Measurements from ENCODE around the gene ADAMTSL3.
"Not testable (repeated sequence)": the region's sequence is repeated elsewhere in the genome, so short reads cannot be mapped to it uniquely, and the experiment has no call there.

Gene ADAMTSL3

DNA sequence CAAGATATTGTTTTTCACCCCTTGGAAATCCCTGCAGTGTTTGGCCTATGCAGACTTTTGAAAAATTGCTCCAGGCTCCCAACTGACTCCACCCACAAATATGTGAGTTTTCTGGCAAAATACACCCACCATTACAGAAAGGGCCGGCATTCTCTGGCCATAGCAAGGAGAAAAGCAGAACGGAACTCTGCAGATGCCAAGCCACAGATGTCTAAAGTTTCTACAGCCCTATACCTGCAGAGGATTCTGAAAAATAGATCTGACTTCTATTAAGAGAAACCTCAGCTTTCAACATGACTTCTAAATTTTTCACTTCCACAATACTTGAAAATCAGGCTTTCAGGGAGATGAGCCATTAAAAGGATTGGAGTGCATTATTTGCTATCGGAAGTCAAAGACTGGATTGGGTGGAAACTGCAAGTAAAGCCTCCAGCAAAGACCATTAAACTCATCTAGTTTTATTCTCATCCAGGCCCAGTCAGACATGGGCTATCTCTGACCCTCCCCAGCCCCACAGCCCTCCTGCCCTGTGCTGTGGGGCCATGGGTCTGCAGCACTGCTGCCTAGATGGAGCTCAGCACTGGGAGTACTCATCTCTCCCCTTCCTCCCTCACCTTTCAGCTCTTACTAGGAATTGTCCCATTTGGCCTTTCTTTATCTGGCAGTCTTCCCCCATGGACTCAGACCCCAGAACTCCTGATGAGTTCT, 338.6 kb downstream of the ADAMTSL3 start:
- DNase-seq = no peak

DNA sequence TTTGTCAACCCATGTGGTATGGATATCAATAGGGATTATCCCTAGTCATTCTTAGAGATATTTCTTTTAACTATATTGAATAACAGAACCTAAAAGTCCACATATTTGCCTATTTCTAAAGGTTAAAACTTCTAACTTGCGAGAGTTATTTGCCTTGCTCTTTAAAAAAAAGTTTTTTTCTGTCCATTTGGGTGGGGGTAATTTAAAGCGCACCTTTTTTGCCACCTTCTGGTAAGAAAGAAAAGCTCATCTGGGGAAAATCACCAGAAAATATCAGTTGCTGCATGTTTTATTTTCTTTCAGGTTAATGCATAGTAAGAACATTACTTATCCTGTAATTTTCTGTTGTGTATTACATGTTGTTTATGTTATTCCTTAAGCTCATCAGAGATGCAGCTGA, 339.7 kb downstream of the ADAMTSL3 start:
- no peak for DNase-seq

DNA sequence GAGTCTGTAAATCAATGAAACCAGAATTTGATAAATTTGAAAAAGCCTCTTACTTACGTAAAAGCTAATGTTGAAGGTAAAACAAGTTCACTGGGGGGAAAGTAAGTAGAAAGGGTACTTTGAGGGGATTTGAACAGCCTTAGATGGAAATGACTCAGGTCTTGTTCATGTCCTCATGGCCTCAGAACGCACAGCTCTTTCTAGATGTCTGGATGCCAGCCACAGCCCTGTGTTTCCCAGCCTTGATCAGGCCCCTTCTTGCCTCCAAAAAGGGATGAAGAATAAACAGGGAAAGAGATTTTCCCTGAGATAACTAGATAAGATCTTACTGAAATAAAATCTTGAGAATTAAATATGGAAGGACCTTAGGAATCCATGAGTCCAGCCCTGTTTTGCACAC, 344.6 kb downstream of the ADAMTSL3 start:
- no peak for DNase-seq

DNA sequence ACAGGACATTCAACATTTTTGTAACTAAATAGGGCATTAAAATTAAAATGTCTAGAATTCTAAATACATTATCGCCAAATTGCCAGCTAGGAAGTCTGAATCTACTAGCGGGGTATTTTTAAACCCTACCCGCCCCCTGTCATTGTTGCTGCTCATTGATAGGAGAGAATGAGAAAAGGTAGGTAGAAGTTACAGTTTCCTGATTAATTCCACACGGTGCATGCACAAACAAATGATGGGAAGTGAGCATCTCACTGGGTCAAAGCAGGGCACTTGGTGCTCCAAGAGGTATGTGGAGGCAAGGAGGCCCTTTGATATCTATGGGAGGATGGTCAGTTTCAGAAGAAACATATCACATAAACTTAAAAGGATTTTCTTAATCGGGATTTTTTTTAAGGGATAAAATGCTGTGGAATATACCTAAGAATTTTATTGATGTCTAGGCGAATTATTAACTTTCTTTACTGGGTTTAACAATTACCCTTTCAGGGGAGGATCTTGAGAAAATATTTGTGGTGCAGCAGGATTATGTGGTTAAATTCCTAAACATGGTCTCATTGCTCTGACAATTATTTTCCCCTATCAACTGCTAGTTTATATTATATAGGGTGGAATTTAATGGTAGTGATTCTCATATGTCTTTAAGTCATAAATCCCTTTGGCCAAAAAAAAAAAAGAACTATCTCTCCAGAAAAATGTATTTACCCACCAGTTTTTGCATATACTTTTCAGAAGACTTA, 345.6 kb downstream of the ADAMTSL3 start:
- DNase-seq = no peak

DNA sequence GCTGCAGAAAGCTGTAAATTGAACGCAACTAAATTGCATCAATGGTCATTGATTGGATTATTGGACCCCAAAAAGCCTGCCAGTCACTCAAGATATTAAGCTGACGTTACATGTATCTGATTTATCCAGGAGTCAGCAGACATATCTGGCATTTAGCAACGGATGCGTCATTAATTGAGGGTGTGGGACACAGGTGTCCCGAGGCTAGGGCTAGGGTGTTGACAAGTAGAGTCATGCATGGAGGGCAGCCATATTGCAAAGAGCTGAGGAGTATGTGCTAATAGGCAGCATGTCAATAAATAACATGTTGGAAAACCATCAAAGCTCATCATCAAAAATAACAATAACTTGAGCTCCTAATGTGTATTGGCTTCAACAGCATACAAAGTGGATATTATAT, 347.1 kb downstream of the ADAMTSL3 start:
- no peak for DNase-seq

DNA sequence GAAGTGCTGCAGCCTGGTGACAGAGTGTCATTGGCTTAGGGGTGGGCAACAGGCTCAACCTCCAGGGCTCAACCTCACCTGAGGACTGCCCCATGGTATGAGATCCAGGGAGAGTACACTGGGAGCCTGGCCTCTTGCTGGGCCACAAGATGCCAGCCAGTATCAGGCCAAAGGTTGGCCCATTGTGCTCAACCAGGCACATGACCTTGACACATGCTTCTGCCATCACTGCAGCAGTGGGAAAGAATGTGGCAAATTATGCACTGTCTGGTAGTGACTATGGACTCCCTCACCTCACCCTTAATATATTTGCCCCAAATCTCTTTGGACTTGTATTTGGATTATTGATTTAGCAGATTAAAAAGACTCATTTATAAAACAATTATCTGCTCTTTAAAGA, 347.7 kb downstream of the ADAMTSL3 start:
- no peak for DNase-seq

- DNase-seq = no peak
Observed at GRCh38 chr15:84003791-84004503, 350.0 kb downstream of the ADAMTSL3 start.

DNA sequence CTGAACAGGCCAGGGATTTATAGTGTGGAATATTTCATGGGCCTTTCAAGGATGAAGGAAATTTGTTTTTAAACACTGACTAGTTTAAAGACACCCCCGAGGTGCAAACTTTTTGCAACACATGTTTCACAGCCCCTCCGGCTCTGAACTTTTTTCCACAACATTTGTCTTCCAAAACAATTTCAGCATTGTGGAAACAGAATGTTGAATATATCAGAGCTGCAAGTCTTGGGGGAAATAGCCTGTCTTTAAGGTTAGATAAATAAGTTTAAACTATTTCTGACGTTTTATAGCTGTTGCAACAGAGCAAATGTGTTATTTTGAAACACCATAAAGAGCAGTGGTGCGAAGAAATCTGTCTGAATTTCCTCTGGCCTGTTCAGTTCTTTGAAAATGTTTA, 352.5 kb downstream of the ADAMTSL3 start:
- no peak for DNase-seq

DNA sequence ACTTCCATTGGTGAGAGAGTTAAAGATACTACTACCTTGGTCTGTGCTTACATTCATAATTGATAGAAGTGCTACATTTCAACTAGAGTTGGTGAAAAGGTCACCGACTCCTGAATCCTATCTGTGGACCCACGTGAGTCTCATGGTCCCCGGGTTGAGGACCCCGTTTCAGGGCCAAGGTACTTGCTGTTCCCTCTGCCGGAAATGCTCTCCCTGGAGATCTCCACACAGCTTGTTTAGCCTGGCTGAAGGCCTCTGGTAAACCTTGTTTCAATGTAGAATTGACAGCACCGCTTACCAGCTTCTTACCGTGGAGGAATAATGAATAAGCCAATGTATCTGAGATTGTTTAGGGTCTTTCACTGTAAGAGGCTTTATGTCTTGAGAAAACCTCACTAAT, 355.7 kb downstream of the ADAMTSL3 start:
- no peak for DNase-seq

DNA sequence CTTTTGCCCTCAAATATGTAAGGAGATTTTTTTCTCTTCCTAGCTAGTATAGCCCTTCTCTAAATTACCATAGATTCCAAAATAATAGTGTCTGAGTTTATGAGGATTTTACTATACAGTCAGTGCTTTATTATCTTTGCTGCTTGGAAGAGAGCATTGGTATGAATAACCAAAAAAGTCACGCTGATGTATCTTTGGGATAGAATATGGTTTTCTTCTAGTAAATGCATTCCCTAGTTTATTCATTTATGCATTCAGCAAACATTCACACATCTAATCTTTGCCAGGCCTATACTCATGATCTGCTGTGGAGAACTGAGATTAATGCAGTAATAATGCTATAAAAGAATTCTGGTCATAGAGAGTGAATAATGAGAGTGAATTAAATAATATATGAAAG, 356.3 kb downstream of the ADAMTSL3 start:
- DNase-seq = no peak

- DNase-seq = no peak
Observed at GRCh38 chr15:84016371-84016770, 362.4 kb downstream of the ADAMTSL3 start.

DNA sequence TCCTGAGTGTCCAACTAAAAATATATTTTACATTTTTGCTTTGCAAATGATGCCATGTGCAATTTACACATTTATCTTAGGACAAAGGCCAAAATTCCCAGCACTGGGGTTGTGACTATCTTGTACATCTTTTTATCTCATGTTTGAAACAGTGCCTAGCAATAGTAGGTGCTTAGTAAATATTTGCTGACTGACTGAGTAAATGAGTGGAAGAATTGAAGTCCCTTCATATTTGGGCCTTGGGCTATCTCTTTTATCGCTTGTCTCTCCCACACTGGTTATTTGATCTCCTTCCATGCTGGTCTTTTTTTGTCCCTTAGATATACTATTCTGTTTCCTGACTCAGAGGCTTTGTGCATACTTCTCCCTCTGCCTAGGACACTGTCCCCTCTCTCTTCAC, 368.6 kb downstream of the ADAMTSL3 start:
- no peak for DNase-seq

- DNase-seq = no peak
Observed at GRCh38 chr15:84023636-84024035, 369.7 kb downstream of the ADAMTSL3 start.

DNA sequence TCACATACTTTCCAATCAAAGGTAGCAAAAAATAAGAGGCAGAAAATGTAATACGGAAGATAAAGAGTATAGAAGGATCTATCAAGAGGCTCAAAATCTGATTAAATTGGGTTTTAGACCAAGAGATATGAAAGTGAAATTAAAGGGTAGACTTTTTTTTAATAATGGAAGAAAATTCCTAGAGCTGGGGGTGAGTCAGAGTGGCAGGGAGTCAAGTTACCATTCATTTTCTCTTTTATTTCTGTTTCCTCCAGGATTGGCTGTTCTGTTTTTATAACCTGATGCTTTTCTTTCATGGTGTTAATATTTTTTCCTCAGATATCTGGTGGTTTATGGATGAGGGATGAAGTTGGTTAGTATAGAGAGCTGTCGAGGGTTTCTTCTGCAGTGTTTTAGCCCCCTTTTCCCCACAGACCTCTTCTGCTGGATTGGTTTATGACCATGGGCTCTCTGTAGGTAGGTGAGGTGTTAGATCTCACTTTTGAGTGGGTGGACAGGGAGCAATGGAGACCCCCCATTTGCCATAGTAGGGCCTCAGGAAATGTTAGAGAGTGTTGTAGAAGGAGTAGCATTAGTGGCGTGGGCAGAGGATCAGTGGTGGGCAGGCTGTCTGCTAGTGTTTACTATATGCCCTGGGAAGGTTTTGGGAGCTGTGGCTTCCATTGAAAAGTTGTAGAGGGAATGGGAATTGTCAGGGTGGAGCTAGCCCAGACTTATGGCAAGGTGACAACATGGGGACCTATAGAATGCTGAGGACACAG, 380.1 kb downstream of the ADAMTSL3 start:
- no peak for DNase-seq

- DNase-seq = no peak
Observed at GRCh38 chr15:84034578-84035398, 380.9 kb downstream of the ADAMTSL3 start.

GRCh38 chr15:84035399-84035766, 381.5 kb downstream of the ADAMTSL3 start:
- no peak for DNase-seq

DNA sequence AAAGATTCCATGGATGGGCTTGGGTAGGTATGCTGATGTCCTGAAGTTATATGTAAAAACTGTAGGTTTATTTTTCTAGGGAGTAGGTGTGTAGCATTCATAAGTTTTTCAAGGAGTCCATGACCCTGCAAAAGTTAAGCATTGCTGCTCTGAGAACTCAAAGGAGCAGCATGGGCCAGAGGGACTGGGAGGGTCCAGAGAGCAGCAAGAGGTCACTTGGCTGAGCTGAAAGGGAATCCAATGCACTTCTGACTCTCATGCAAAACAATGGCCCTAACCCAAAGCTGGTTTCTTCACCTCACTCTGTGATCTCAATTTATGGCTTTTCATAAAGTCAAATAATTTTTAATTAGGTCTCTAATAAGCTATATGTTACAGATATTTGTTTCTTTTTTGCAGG, 383.4 kb downstream of the ADAMTSL3 start:
- DNase-seq = no peak

DNA sequence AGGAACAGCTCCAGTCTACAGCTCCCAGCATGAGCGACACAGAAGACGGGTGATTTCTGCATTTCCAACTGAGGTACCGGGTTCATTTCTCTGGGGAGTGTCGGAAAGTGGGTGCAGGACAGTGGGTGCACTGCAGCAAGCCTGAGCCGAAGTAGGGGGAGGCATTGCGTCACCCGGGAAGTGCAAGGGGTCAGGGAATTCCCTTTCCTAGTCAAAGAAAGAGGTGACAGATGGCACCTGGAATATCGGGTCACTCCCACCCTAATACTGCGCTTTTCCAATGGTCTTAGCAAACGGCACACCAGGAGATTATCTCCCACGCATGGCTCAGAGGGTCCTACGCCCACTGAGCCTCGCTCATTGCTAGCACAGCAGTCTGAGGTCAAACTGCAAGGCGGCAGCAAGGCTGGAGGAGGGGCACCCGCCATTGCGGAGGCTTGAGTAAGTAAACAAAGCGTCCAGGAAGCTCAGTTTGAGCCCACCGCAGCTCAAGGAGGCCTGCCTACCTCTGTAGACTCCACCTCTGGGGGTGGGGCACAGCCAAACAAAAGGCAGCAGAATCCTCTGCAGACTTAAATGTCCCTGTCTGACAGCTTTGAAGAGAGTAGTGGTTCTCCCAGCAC, 388.6 kb downstream of the ADAMTSL3 start:
- DNase-seq = not testable (repeated sequence)

- DNase-seq = no peak
Observed at GRCh38 chr15:84046064-84046637, 392.2 kb downstream of the ADAMTSL3 start.

DNA sequence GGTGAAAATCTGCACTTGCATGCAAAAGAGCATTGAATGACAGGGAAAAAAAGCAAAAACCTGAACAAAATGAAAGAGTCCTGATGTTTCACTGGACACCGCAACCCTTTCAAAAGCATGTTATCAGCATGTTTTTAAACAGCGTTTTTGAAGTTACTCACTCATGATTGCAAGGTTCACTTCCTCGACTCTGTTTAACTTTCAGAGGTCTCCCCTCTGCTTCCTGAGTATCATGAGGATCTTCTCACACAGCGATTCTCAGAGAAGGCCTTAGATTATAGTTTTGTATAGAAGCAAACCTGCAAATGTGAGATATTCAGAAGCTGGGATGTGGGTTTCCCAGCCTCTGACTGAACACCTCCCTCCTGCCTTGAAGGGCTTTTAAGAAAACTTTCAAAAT, 395.6 kb downstream of the ADAMTSL3 start:
- DNase-seq = not testable (repeated sequence)

GRCh38 chr15:84050076-84050475, 396.2 kb downstream of the ADAMTSL3 start:
- DNase-seq = no peak

Data from bone marrow (tissue), 2 donors.